LNCAP (cell line): ENCODE measurements around the gene ADRA2B.

ENCODE experiments used
- TF ChIP-seq, protein P1 (sequence below): fragments of 450-650 bp; IDR thresholded peaks from 2 replicates; pipeline ENCODE4 v1.5.1; 2017; ENCODE audit warnings: mild to moderate bottlenecking

ADRA2B gene

DNA sequence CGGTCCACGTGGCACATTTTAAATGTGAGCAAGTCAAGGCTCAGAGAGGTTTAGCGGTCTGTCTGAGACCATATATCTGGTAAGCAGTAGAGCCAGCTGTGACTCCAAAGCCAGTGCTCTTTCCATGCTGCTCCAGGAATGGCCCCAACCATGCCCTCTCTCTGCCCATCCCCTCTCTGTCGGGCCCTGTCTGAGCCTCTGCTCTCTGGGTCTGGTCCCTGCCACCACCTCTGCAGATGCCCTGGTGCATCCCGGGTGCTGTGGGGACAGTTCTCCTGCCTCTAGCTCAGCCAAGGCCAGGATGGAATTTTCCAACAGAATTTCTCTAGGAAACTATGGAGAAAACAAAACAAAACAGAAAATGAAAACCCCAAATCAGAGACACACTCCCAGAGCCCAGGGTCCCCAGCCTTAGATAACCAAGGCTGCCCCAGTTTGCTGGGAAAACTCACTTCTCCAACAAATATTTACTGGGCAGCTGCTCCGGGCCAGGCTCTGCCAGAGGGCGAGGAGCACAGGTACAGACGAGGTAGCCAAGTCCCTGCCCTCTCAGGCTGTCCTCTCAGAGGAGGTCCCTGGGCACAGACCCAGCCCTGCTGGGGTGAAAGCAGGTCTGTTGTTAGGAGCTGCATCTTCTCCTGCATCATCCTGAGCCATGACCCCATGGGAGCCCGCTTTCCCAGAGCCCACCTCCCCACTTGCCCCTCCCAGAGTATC is 9.2 kb downstream of the ADRA2B start:
- TF ChIP-seq, protein P1, sequence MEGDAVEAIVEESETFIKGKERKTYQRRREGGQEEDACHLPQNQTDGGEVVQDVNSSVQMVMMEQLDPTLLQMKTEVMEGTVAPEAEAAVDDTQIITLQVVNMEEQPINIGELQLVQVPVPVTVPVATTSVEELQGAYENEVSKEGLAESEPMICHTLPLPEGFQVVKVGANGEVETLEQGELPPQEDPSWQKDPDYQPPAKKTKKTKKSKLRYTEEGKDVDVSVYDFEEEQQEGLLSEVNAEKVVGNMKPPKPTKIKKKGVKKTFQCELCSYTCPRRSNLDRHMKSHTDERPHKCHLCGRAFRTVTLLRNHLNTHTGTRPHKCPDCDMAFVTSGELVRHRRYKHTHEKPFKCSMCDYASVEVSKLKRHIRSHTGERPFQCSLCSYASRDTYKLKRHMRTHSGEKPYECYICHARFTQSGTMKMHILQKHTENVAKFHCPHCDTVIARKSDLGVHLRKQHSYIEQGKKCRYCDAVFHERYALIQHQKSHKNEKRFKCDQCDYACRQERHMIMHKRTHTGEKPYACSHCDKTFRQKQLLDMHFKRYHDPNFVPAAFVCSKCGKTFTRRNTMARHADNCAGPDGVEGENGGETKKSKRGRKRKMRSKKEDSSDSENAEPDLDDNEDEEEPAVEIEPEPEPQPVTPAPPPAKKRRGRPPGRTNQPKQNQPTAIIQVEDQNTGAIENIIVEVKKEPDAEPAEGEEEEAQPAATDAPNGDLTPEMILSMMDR: no peak

DNA sequence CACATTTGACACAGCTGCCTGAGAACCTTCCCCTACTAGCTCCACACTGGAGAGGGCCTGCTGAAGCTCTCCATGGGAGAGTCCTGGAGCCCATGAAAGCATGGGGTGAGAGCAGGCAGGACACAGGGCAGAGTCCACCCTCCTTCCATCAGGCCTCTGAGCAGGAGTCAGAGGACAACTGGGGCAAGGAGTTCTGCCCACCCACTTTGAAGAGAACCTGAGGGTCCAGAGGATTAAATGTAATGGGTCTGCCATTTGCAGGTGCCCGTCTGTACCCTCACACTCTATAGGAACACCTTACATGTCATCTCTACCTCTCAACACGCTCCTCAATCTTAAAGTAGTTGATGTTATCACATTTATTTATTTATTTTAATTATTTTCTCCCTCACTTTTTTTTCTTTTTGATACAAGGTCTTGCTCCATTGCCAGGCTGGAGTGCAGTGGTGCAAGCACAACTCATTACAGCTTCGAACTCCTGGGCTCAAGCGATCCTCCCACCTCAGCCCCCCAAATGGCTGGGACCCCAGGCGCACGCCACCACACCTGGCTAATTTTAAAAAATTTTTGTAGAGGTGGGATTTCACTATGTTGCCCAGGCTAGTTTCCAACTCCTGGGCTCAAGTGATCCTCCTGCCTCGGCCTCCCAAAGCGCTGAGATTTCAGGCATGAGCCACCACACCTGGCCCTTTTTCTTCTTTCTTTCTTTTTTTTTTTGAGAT is 10.2 kb downstream of the ADRA2B start:
- TF ChIP-seq, protein P1: no peak

DNA sequence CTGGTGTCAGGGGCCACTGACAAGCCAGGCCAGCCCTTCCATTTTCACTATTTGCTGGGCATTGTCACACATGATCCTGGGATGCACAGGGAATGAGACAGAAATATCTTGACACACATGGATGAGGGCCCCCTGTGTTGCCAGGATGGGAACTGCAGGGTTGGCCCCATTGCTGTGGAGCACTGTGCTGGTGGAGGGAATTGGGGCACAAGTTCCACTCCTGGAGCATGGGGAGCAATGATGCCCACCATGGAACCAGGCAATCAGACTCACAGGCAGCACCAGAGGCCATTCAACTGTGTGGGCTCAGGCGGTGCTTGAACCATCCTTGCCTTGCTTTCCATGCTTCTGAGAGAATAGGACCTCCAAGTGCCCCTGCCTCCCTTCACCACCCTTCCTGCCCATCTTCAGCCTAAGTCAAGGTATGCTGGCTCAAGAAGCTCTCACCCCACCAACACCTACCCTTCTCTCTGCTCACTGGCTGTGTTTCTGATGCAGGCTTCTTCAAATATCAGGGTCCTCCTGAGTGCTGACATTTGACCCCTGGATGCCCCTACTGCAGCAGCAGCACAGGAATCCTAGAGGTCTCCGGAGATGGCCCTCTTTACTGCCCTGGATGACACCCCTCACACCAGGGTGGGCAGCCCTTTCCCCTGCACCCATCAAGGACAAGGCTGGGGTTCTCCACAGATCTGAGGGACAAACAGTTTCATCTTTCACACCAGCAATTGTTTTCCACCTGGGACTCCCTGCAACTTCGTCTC is 11.0 kb downstream of the ADRA2B start:
- TF ChIP-seq, protein P1: no peak

DNA sequence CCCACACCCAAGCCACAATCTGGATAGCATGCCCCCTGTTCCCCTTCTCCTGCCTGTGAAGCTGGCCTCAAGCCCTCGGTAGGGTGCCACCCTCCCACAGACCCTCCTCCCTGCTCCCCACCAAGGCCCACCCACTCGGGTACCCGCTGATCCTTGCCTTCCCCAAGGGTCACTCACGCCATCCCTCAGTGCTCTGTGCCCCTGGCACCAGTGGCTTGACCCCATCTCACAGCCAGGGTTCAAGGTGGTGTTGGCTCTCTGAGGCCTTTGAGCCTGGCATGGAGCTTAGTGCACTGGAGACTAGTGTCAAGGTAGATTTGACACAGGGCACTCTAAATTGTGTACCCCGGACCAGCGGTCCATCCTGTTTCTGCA is 11.9 kb downstream of the ADRA2B start:
- TF ChIP-seq, protein P1: no peak

DNA sequence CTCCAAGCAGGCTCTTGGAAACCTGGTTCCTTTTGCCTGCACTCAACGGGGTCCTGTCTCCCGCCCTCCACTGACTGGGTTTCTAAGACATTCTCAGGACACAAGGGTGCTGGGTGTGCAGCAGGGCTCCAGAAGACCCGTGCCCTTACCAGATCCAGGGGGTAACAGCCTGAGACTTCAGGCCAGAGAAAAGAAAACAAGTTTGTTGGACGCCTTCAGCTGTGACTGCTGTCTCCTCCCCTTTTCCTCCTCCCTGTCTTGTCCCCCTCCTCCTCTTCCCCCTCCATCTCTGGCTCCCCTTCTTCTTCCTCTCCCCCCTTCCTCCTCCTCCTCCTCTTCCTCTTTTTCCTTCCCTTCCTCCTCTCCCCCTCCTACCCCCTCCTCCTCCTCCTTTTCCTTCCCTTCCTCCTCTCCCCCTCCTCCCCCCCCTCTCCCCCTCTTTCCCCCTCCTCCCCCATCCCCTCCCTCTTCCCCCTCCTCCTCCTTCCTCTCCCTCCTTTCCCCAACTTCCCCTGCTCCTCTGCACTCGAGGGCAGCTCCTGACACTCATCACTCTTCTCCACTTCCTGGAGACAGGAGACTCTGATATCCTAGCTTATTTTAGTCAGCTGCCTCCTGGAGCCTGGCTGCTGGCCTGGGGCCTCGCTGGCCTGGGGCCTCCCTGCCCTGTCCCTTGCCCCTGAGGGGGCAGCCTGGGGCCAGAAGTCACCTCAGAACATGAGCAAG is 12.4 kb downstream of the ADRA2B start:
- TF ChIP-seq, protein P1: no peak

DNA sequence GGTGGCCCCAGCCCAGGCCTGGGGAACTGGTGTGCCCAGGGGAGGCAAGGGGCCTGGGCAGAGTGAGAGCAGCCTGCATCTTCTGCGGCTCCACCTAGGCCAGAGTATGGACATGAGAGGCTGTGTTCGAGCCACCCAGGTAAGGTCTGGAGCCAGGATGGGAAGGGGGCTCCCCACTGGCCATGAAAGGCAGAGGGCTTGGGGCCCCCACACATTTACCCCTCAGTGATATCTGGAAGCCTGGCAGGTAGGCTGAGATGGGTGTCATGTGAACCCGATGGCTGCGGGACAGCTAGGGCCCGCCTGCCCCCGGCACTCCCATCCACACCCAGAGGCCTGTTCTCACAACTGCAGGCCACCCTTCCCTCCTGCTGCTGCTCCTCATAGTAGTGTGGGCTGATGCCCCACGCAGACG is 13.2 kb downstream of the ADRA2B start:
- TF ChIP-seq, protein P1: no peak

DNA sequence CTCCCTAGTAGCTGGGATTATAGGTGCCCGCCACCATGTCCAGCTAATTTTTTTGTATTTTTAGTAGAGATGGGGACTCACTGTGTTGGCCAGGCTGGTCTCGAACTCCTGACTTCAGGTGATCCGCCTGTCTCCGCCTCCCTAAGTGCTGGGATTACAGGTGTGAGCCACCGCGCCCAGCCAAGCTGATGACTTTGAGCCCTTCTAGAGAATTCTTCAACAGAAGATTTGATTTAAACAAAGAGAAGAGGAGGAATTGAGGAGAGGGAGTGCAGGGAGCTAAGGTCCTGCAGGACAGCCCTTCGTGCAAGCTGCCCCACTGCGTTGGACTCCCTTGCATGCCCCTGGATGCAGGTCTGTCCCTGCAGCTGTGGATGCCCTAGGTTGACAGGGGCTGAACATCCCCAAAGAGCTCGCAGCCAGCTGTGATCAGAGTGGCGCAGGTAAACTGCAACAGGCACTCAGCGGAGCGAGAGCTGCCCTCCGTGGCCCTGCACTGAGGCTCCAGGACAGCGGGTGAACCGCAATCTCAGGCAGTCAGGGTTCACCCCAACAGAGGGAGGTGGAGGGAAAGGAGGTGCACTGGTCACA is 13.7 kb downstream of the ADRA2B start:
- TF ChIP-seq, protein P1: no peak
